COLO668 (cell line): ENCODE data around the gene ATP8A2.
"Not testable (repeated sequence)": the region's sequence is repeated elsewhere in the genome, so short reads cannot be mapped to it uniquely, and the experiment has no call there.

Source experiments
- DNase-seq: peaks from one replicate; lab custom pipeline; 2025; ENCODE audit not compliant: unreplicated experiment; lab: John Stamatoyannopoulos, UW

Gene ATP8A2

GRCh38 chr13:25943658-25944057, 571.9 kb downstream of the ATP8A2 start:
- no peak for DNase-seq

DNA sequence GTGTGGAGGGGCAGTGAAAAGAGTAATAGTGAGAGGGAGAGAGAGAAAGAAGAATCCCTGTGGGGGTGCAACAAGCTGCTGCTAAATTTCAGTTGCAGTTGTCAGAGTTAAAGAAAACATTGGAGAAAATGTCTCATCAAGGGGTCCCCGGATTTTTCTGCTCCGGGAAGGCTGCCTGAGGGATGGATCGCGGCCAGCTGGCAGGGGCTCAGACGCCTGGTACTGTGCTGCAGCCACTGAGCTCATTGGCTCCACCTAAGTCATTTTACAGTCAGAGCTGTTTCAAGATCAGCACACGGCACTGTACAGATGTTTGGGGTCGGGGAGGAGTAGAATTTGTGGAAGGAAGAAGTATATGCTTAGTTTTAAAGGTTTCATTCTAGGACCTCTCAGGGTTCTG, 573.8 kb downstream of the ATP8A2 start:
- no peak for DNase-seq

DNA sequence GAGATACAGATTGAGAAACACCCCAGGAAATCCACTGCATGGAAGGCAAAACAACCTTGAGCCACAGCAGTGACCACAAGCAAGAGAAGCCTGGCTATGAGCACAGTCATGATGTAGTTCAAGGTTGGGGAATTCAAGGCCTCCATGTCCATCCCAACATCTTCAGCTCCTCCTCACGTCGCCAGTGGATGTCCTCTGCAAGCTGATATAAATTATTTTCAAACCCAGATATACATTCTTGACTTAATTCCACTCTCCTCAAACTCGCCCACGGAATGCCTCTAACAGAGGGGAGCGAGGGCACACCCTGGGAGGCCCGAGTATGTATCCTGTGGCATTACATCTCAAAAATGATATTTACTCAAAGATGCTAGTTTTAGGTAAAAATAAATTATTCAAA, 574.5 kb downstream of the ATP8A2 start:
- no peak for DNase-seq

- DNase-seq = no peak
These were observed 577.1 kb downstream of the ATP8A2 start for GRCh38 chr13:25948910-25949309.

DNA sequence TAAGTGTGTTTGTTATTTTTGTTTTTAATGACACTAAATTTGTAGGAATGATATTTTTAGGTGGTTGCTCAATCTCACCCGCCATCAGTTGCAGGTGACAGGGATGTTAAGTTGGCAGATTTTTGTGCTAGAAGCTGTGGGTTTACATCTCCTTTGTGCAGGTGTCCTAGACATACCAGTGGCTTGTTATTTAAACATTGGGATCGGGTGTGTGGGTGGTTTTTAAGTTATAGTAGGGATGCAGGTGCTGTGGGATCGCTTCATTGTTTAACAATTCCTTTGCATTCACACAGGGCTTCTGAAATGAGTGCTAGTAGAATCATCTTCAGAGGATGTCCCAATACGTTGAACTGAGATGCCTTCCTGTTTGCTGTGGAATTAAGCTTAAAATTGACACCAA, 580.1 kb downstream of the ATP8A2 start:
- DNase-seq = no peak

DNA sequence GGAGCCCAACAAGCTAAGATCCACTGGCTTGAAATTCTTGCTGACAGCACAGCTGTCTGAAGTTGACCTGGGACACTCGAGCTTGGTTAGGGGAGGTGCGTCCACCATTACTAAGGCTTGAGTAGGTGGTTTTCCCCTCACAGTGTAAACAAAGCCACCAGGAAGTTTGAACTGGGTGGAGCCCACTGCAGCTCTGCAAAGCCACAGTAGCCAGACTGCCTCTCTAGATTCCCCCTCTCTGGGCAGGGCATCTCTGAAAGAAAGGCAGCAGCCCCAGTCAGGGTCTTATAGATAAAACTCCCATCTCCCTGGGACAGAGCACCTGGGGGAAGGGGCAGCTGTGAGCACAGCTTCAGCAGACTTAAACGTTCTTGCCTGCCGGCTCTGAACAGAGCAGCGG, 582.3 kb downstream of the ATP8A2 start:
- DNase-seq = peak; percentile 34

- DNase-seq = not testable (repeated sequence)
These were observed 583.2 kb downstream of the ATP8A2 start for GRCh38 chr13:25954943-25955342.

DNA sequence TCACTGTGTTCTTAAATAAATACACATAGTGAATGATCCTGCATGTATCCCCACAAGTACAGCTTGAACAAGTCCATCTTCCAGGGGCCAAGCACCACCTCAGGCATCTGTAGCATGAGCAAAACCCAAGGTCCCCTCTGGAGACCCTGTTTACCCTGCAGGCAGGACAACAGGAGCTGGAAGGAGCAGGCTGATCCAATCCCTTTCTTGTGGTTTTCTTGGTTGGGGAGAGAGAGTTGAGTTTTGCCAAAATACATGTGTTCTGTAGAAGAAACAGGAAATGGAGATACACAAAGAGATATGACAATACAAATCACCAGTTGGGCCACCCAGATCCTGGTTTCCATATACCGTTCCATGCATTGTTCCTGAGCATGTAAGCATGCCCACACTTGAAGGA, 587.2 kb downstream of the ATP8A2 start:
- no peak for DNase-seq

- DNase-seq = no peak
These were observed 589.5 kb downstream of the ATP8A2 start for GRCh38 chr13:25961294-25961693.

- no peak for DNase-seq
These were observed 591.9 kb downstream of the ATP8A2 start for GRCh38 chr13:25963674-25964073.

GRCh38 chr13:25965596-25965995, 593.8 kb downstream of the ATP8A2 start:
- no peak for DNase-seq

GRCh38 chr13:25966086-25966485, 594.3 kb downstream of the ATP8A2 start:
- DNase-seq = no peak

- DNase-seq = no peak
These were observed 595.4 kb downstream of the ATP8A2 start for GRCh38 chr13:25967144-25967543.

GRCh38 chr13:25971047-25971446, 599.3 kb downstream of the ATP8A2 start:
- DNase-seq = no peak

GRCh38 chr13:25971459-25972145, 599.8 kb downstream of the ATP8A2 start:
- peak; percentile 90 for DNase-seq

DNA sequence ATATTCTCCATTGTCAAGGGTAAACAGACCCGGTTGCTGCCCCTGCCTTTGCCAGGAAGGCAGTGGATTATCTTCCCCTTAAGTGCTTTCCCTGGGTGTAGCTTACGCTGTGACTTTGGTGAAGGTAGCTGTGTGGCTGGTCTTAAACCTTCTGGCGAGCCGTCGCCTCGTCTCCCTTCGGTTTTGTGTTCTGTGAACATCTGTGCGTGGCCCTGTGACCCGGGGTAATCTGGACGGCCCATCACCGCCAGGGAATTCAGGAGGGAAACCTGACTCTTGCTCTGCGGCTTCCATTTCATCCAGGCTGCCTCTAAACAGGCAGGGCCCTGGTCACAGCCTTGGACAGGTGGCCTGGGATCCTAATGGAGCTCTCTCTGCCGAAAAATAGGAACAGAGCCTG, 601.3 kb downstream of the ATP8A2 start:
- DNase-seq = peak; percentile 59

- DNase-seq = no peak
These were observed 601.8 kb downstream of the ATP8A2 start for GRCh38 chr13:25973576-25973975.

DNA sequence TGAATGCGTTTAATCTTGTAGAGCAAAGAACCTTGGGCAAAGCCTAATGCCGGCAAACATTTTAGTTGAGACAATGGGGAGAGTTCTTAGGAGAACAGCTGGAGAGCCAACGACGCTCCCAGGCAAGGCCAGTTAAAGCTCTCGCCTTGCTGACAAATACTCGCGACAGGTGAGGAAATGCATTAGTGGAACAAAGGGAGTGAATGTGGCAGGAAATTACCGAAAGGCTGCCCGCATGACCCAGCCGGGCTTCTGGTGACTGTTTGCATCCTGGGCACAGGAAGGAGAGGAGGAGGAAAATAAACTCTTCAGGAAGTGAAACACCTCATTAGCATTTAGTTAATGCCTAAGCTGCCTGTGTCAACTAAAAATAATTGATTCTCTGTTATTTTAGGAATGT, 605.4 kb downstream of the ATP8A2 start:
- peak; percentile 92 for DNase-seq

- no peak for DNase-seq
These were observed 605.9 kb downstream of the ATP8A2 start for GRCh38 chr13:25977671-25978070.

- no peak for DNase-seq
These were observed 607.2 kb downstream of the ATP8A2 start for GRCh38 chr13:25978961-25979360.

GRCh38 chr13:25979371-25979770, 607.6 kb downstream of the ATP8A2 start:
- no peak for DNase-seq

DNA sequence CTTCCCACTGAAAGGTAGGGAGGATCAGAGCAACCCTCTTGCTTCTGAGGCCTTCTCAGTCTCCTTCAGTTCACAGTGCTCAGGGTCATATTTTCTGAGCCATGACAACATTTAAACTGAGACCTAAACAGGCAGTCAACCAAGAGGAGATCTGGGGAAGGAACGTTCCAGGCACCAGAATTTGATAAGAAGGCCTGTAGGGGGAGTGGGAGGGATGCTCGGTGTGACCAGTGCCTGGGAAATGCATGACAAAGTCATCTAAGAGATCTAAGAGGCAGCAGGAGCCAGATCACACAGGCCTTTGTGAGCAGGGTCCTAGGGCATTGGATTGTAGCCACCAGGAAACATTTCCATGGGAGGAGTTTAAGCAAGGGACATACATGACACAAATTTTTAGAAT, 608.5 kb downstream of the ATP8A2 start:
- DNase-seq = peak; percentile 50

DNA sequence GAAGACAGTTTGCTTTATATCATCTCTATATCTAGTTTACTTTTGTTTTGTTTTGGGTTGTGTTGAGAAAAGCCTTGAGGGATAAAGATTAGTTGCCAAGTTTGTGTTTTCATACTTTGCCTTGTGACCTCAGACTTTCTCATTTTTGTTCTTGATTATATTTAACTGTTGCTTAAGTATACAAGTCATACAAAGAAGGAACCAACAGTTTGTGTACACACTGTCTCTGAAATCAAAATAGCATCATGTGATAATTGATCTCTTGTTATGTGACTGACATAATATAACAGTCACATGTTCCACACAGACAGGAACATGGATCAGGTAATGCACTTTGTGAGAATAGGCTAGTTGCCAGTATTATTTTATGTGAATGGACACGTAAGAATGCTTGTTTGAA, 609.3 kb downstream of the ATP8A2 start:
- DNase-seq = no peak
